HG03439 (cell line): ENCODE results near the gene TGDS.
A peak's percentile ranks its signal among the peaks of the same experiment; 100 is the strongest.

Source experiments
- ATAC-seq: cut with Tn5 transposase; IDR thresholded peaks from one replicate; pipeline ENCODE4 v1.9.1; 2021; ENCODE audit warnings: mild to moderate bottlenecking, moderate library complexity; ENCODE audit not compliant: unreplicated experiment

Gene TGDS

GRCh38 chr13:94601446-94602431, 5.8 kb upstream of the TGDS start, which contains the start of gene GPR180:
Gene GPR180 (plus strand): TSS chr13:94601857. CDS start chr13:94601928, 71 bp downstream.
- ATAC-seq: peak; percentile 99

GRCh38 chr13:94599877-94600276, 3.9 kb upstream of the TGDS start:
- ATAC-seq: no peak

- no peak for ATAC-seq
Observed at GRCh38 chr13:94598281-94598680, 2.3 kb upstream of the TGDS start.

- no peak for ATAC-seq
Observed at GRCh38 chr13:94596575-94596971, 621 bp upstream of the TGDS start.

GRCh38 chr13:94595001-94595949, 677 bp downstream of the TGDS start:
- ATAC-seq: peak; percentile 52

- ATAC-seq: no peak
Observed at GRCh38 chr13:94590744-94591143, 5.2 kb downstream of the TGDS start.

- ATAC-seq: no peak
Observed at GRCh38 chr13:94588541-94588940, 7.4 kb downstream of the TGDS start.

GRCh38 chr13:94586371-94586770, 9.6 kb downstream of the TGDS start:
- no peak for ATAC-seq

GRCh38 chr13:94585543-94586101, 10.3 kb downstream of the TGDS start:
- no peak for ATAC-seq

- ATAC-seq: no peak
Observed at GRCh38 chr13:94583926-94584325, 12.0 kb downstream of the TGDS start.

GRCh38 chr13:94579063-94579462, 16.9 kb downstream of the TGDS start:
- ATAC-seq: no peak

GRCh38 chr13:94569615-94570014, 26.3 kb downstream of the TGDS start:
- ATAC-seq: no peak

GRCh38 chr13:94568443-94568842, 27.5 kb downstream of the TGDS start:
- no peak for ATAC-seq

GRCh38 chr13:94567581-94567980, 28.4 kb downstream of the TGDS start:
- ATAC-seq: no peak

- no peak for ATAC-seq
Observed at GRCh38 chr13:94561126-94561525, 34.8 kb downstream of the TGDS start.

GRCh38 chr13:94560116-94560515, 35.8 kb downstream of the TGDS start:
- ATAC-seq: no peak

GRCh38 chr13:94559222-94559795, 36.6 kb downstream of the TGDS start:
- no peak for ATAC-seq

- ATAC-seq: no peak
Observed at GRCh38 chr13:94558716-94559115, 37.2 kb downstream of the TGDS start.

GRCh38 chr13:94557684-94558235, 38.2 kb downstream of the TGDS start:
- no peak for ATAC-seq

GRCh38 chr13:94556621-94557020, 39.3 kb downstream of the TGDS start:
- no peak for ATAC-seq
